K562 (cell line): ENCODE results near the gene ACSBG1. TPM values are rescaled to one million over a fixed set of nuclear protein-coding genes. Genes with fewer than 3 reads are reported as not detected.

ENCODE experiments used
- CBX1 ChIP-seq: sonication (generic); IDR thresholded peaks from 2 replicates; pipeline ENCODE4 v1.6.1; 2016; ENCODE audit warnings: antibody characterized with exemption, low read depth, mild to moderate bottlenecking
- CEBPB ChIP-seq: fragments of 450-650 bp; IDR thresholded peaks from 2 replicates; pipeline ENCODE4 v1.6.1; 2016; ENCODE audit warnings: missing genetic modification characterization, missing compliant biosample characterization
- CHCHD3 ChIP-seq: fragments of 250-450 bp; sonication (Bioruptor Pico); IDR thresholded peaks from 2 replicates; pipeline ENCODE4 v2.1.2; 2022; ENCODE audit warnings: mild to moderate bottlenecking
- CREBBP ChIP-seq: IDR thresholded peaks from one replicate; pipeline ENCODE4 v1.6.1; 2012; ENCODE audit warnings: low read depth, mild to moderate bottlenecking, control low read depth, inconsistent platforms, low read length
- CSDE1 ChIP-seq, 2 experiments: fragments of 450-650 bp; IDR thresholded peaks; 2 replicates each; pipeline ENCODE4 v1.6.1; 2016; ENCODE audit warnings: mild to moderate bottlenecking in 1 of 2
- DMBX1 ChIP-seq: fragments of 250-450 bp; sonication (Bioruptor Pico); IDR thresholded peaks from 2 replicates; pipeline ENCODE4 v1.8.0; 2022; ENCODE audit warnings: inconsistent platforms, mild to moderate bottlenecking, moderate library complexity, borderline replicate concordance
- HMGXB4 ChIP-seq: sonication (generic); formaldehyde crosslinking; IDR thresholded peaks from 2 replicates; pipeline ENCODE4 v1.8.1; 2023; ENCODE audit warnings: mild to moderate bottlenecking, missing genetic modification reagents
- HNRNPL ChIP-seq: fragments of 200-400 bp; formaldehyde crosslinking; IDR thresholded peaks from 2 replicates; pipeline ENCODE4 v1.6.1; 2017; ENCODE audit warnings: low read depth, mild to moderate bottlenecking, low read length
- IRF2 ChIP-seq: sonication (generic); formaldehyde crosslinking; IDR thresholded peaks from 2 replicates; pipeline ENCODE4 v1.8.1; 2022; ENCODE audit warnings: mild to moderate bottlenecking, missing genetic modification reagents
- JUND ChIP-seq, 2 experiments: IDR thresholded peaks; 2 replicates in 1 of 2; 3 replicates in 1 of 2; pipeline ENCODE4 v1.6.1; 2011; ENCODE audit warnings: borderline replicate concordance in 2 of 2, low read depth in 2 of 2, low read length in 2 of 2, improper control_type of control experiment in 1 of 2, missing biosample characterization in 1 of 2, missing genetic modification characterization in 1 of 2, missing genetic modification reagents in 1 of 2
- MTA2 ChIP-seq: fragments of 450-650 bp; IDR thresholded peaks from 2 replicates; pipeline ENCODE4 v1.6.1; 2016; ENCODE audit warnings: low read depth
- POLR2H ChIP-seq: IDR thresholded peaks from 2 replicates; pipeline ENCODE4 v1.6.1; 2016; ENCODE audit warnings: missing genetic modification characterization, low read depth, mild to moderate bottlenecking, control low read depth, missing compliant biosample characterization, moderate library complexity
- PRMT5 ChIP-seq: sonication (generic); formaldehyde crosslinking; IDR thresholded peaks from 2 replicates; pipeline ENCODE4 v1.5.0; 2020; ENCODE audit warnings: missing genetic modification reagents
- TFE3 ChIP-seq: fragments of 450-650 bp; formaldehyde crosslinking; IDR thresholded peaks from 2 replicates; pipeline ENCODE4 v1.4.0; 2020; ENCODE audit warnings: mild to moderate bottlenecking, mixed read lengths
- ZBTB49 ChIP-seq: sonication (generic); formaldehyde crosslinking; IDR thresholded peaks from 2 replicates; pipeline ENCODE4 v1.8.0; 2022; ENCODE audit warnings: missing genetic modification reagents, mild to moderate bottlenecking, borderline replicate concordance
- ZNF124 ChIP-seq: sonication (generic); formaldehyde crosslinking; IDR thresholded peaks from 2 replicates; pipeline ENCODE4 v1.8.1; 2022; ENCODE audit warnings: missing genetic modification reagents
- ZNF24 ChIP-seq: fragments of 450-650 bp; IDR thresholded peaks from 2 replicates; pipeline ENCODE4 v1.6.1; 2016
- ZNF57 ChIP-seq: fragments of 450-650 bp; formaldehyde crosslinking; IDR thresholded peaks from 2 replicates; pipeline ENCODE4 v1.4.0; 2020; ENCODE audit warnings: mild to moderate bottlenecking, moderate library complexity
- polyA plus RNA-seq, 8 experiments: library from polyadenylated mRNA; depleted of rRNA in 4 of 8; stranded (reverse) in 5 of 8; unstranded in 3 of 8; fragments of >200 nt; fragmentation: Nextera tagmentation in 2 of 8; fragmentation: Illumina TruSeq in 1 of 8; extraction: Ambion mirVana in 2 of 8; extraction: Trizol in 1 of 8; gene quantifications; 2 replicates each; pipeline versions ENCODE4 v1.2.1 to v1.2.3, GENCODE V29; 2011 to 2014; ENCODE audit warnings: inconsistent platforms in 1 of 8, missing spikeins in 1 of 8
- total RNA-seq, 7 experiments: library from RNA; depleted of rRNA in 6 of 7; stranded (reverse); fragments of >200 nt in 6 of 7; fragmentation: Illumina TruSeq in 2 of 7; extraction: Trizol in 2 of 7; gene quantifications; 2 replicates each; pipeline versions ENCODE4 v1.2.1 to v1.2.3, GENCODE V29; 2011 to 2021; ENCODE audit warnings: low replicate concordance in 1 of 7
- TF ChIP-seq, protein P1 (sequence below): fragments of 250-450 bp; sonication (Bioruptor Pico); IDR thresholded peaks from 2 replicates; pipeline ENCODE4 v1.5.0; 2021
- TF ChIP-seq, protein P2 (sequence below): sonication (generic); formaldehyde crosslinking; IDR thresholded peaks from 2 replicates; pipeline ENCODE4 v1.8.1; 2023; ENCODE audit warnings: mild to moderate bottlenecking, missing genetic modification reagents

ACSBG1 gene
- total and polyA plus RNA-seq, 9 of the 15 experiments (the other 6 are each of a cell fraction or from before 2014, with no cell fraction given), result 0.36 to 6.4 (median 2.5) TPM

GRCh38 chr15:78131295-78132061 is 102.9 kb downstream of the ACSBG1 start, which contains the start of gene CIB2 (continued):
- TF ChIP-seq HMGXB4 (peak; percentile 79), MTA2 (no peak), TFE3 (CRISPR knock-in tag) (no peak), ZNF57 (CRISPR knock-in tag) (no peak), CREBBP (no peak), POLR2H (tag) (no peak), PRMT5 (CRISPR knock-in tag) (no peak), ZNF24 (0 out of 2 replicates have a peak, but pooled peaks have one; percentile 37), CBX1 (no peak; the same call in 1 of the 2 replicates), ZNF124 (CRISPR knock-in tag) (no peak), ZBTB49 (no peak), JUND (IDR thresholded peaks at IDR 0.05; ENCODE audit: borderline replicate concordance, low read depth, low read length) (no peak), JUND (tag; IDR thresholded peaks at IDR 0.05; ENCODE audit: borderline replicate concordance, low read depth, low read length) (no peak), DMBX1 (CRISPR knock-in tag) (no peak), CEBPB (tag) (no peak), IRF2 (CRISPR knock-in tag) (no peak), HNRNPL (no peak), CSDE1 (IDR thresholded peaks at IDR 0.05) (no peak), CHCHD3 (CRISPR knock-in tag) (no peak)
- TF ChIP-seq, protein P1, sequence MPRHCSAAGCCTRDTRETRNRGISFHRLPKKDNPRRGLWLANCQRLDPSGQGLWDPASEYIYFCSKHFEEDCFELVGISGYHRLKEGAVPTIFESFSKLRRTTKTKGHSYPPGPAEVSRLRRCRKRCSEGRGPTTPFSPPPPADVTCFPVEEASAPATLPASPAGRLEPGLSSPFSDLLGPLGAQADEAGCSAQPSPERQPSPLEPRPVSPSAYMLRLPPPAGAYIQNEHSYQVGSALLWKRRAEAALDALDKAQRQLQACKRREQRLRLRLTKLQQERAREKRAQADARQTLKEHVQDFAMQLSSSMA, result no peak
- TF ChIP-seq, protein P2, sequence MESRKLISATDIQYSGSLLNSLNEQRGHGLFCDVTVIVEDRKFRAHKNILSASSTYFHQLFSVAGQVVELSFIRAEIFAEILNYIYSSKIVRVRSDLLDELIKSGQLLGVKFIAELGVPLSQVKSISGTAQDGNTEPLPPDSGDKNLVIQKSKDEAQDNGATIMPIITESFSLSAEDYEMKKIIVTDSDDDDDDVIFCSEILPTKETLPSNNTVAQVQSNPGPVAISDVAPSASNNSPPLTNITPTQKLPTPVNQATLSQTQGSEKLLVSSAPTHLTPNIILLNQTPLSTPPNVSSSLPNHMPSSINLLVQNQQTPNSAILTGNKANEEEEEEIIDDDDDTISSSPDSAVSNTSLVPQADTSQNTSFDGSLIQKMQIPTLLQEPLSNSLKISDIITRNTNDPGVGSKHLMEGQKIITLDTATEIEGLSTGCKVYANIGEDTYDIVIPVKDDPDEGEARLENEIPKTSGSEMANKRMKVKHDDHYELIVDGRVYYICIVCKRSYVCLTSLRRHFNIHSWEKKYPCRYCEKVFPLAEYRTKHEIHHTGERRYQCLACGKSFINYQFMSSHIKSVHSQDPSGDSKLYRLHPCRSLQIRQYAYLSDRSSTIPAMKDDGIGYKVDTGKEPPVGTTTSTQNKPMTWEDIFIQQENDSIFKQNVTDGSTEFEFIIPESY, result no peak
